Stimulated activated CD4-positive, alpha-beta T cell treated with anti-CD3 and anti-CD28 coated beads, Interleukin-2, amount 100 ng/mL, for 4 hours (primary cell): Measurements from ENCODE around the gene MEP1B.
"Not testable (repeated sequence)": the region's sequence is repeated elsewhere in the genome, so short reads cannot be mapped to it uniquely, and the experiment has no call there.

ENCODE experiments used
- DNase-seq: peaks from one replicate; pipeline ENCODE4 v3.0.0-alpha.2; 2020; ENCODE audit warnings: low read depth

Gene MEP1B

GRCh38 chr18:32209685-32210445 is 20.0 kb downstream of the MEP1B start:
- no peak for DNase-seq

- DNase-seq, result no peak
Observed at GRCh38 chr18:32213693-32214092, 23.9 kb downstream of the MEP1B start.

GRCh38 chr18:32216390-32216789 is 26.6 kb downstream of the MEP1B start:
- DNase-seq, result no peak

- DNase-seq, result no peak
Observed at GRCh38 chr18:32219431-32220018, 29.7 kb downstream of the MEP1B start.

- DNase-seq, result not testable (repeated sequence)
Observed at GRCh38 chr18:32233348-32233747, 43.5 kb downstream of the MEP1B start.

- no peak for DNase-seq
Observed at GRCh38 chr18:32237049-32237448, 47.2 kb downstream of the MEP1B start.

- no peak for DNase-seq
Observed at GRCh38 chr18:32238635-32239268, 48.9 kb downstream of the MEP1B start.

GRCh38 chr18:32242395-32242794 is 52.6 kb downstream of the MEP1B start:
- no peak for DNase-seq

GRCh38 chr18:32243358-32243757 is 53.5 kb downstream of the MEP1B start:
- no peak for DNase-seq

- no peak for DNase-seq
Observed at GRCh38 chr18:32244881-32245280, 55.0 kb downstream of the MEP1B start.

GRCh38 chr18:32249147-32249929 is 59.5 kb downstream of the MEP1B start:
- no peak for DNase-seq

- no peak for DNase-seq
Observed at GRCh38 chr18:32251466-32251865, 61.6 kb downstream of the MEP1B start.

- DNase-seq, result no peak
Observed at GRCh38 chr18:32252141-32252860, 62.5 kb downstream of the MEP1B start.

GRCh38 chr18:32255570-32255969 is 65.7 kb downstream of the MEP1B start:
- DNase-seq, result no peak

- DNase-seq, result no peak
Observed at GRCh38 chr18:32257084-32257785, 67.4 kb downstream of the MEP1B start.

GRCh38 chr18:32258148-32258547 is 68.3 kb downstream of the MEP1B start:
- no peak for DNase-seq

GRCh38 chr18:32258558-32259204 is 68.8 kb downstream of the MEP1B start:
- no peak for DNase-seq

- DNase-seq, result no peak
Observed at GRCh38 chr18:32259553-32259952, 69.7 kb downstream of the MEP1B start.

- DNase-seq, result no peak
Observed at GRCh38 chr18:32261003-32261402, 71.2 kb downstream of the MEP1B start.

- no peak for DNase-seq
Observed at GRCh38 chr18:32262092-32262491, 72.3 kb downstream of the MEP1B start.

- DNase-seq, result no peak
Observed at GRCh38 chr18:32264401-32264800, 74.6 kb downstream of the MEP1B start.
